HG03103 (cell line): ENCODE results near the gene DNER.

Experiments used
- ATAC-seq: cut with Tn5 transposase; IDR thresholded peaks from one replicate; pipeline ENCODE4 v1.9.1; 2021; ENCODE audit warnings: low read depth; ENCODE audit not compliant: unreplicated experiment

DNER gene

DNA sequence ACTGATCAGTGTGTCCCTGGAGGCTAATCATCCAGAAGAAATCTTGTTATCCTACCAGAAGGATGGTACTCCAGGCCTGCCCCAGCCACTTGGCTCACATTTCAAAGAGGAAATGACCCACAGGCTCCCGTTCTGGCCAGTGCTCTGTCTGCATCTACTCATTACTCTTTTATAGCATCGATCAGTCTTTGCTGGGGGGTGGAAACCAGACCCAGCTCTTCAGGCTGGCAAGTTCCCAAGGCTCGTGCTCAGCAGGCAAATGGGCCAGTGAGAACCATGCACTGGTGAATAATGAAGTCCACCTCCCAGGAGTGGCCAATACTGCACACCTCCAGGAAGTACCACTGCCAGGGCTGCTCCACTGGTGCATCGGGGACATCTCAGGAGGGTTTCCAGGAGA, 38.8 kb downstream of the DNER start:
- no peak for ATAC-seq

DNA sequence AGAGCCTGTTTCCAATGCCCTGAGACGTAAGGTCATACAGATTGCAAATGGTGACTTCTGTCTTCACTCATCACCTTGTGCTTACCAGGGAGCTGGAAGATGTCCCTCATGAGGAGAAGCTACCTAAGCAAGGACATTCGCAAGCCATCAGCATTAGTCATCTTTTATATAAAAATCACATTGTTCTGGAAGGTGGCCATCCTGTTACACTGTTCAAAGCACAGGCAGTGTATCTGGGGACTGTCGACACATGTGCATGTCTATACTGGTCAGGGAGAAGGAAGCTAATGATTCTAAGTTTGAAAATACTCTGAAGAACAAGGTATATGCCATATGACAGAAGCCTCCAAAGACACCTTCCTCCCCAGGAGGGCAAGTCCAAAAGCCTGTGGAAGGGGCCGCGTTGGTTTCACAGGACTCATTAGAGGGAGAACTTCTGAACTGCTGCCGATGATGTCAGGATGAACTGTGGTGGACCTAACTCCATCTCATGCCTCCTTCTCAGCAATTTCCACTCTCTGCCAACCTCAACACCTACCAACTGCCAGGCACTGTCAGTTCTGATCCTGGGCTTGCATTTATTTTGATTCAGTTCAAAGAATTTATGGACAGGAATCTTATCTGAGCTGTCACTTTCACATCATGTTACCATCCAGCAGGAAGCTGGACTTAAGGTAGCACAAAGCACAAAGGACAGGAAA, 39.4 kb downstream of the DNER start:
- ATAC-seq, result no peak

DNA sequence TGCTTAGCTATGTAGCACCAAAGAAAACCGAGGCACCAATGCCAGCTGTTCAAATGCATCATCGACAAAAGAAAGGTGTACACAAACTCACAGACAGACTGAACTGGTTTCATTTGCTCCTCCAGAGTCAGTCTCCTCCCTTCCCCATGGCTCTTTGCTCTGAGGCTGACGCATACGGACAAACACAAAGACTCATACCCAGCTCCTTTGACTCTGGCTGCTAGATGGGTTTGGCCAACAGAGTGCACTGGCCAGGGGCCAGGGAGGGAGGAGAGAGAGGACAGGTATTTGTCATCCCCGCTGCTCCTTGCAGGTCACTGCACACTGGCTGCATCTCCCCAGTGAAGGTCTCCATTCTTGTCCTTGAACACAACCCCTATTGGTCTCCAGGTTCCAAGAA, 40.7 kb downstream of the DNER start:
- ATAC-seq, result no peak

DNA sequence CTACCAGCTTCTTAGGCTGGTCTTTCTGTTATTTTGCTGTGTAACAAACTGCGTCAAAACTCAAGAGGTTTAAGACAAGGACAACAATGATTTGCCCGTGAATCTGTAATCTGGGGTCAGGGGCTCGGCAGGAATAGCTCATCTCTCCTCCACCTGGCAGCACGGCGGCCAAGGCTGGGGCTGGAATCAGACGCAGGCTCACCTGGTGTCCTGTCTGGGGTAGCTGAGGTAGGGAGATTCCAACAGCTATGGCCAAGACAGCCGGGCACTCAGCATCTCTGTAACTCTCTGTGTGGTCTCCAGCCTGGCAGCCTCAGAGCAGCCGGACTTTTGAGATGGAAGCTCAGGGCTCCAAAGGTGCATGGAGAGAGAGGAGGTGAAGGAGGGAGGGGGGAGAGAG, 42.3 kb downstream of the DNER start:
- ATAC-seq, result no peak

DNA sequence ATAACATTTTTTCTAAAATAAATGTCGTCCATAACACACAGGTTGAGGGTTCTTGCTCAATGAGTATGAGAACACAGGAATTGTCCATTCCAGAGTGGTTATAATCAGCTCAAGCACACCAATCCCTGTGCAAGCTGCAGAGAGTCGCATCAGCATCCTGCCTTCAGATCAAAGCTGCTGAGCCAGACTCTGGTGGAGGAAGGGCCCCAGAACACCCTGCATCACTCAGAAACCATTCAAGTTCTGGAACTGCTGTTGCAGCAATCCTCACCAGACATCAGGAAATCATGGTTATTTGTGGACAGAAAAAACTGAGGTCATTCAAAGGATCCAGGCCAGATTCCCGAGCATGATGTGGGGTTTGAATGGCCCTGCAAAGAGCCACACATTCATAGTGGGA, 44.5 kb downstream of the DNER start:
- no peak for ATAC-seq

DNA sequence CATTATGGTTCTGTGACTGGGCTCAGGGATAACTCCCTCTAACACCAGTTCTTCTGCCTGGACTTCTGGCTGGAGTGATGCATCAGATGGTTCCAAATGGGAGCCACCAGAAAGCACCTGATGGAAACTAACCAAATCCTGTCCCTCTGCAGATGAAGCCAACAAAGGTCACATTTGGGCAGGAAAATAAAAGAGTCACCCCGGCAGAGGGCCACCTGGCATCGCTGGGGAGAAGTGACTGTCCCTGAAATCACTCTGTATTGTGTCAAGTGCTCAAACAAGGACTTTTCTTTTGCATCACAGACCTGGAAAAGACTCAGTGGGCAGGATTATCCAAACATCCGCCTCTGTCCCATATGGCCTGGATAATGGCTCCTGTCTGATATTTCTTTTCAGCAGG, 47.5 kb downstream of the DNER start:
- ATAC-seq, result no peak

DNA sequence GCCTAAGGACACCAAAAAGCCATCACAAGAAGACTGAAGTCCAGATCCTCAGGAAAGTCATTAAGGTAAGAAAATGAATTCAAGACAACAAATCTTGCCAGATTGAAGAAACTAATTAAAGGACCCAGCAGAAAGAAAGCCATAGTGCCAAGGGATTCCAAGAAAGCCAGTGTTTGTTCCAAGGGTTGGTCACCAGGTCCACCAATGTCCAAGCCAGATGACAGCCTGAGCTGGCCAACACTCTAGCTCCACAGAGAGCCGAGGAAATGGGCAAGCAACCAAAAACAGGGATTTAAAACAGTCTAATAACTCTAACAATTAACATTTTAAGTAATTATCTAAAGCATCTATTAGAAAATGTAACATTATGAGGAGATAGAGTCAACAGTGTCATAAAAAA, 49.2 kb downstream of the DNER start:
- no peak for ATAC-seq

DNA sequence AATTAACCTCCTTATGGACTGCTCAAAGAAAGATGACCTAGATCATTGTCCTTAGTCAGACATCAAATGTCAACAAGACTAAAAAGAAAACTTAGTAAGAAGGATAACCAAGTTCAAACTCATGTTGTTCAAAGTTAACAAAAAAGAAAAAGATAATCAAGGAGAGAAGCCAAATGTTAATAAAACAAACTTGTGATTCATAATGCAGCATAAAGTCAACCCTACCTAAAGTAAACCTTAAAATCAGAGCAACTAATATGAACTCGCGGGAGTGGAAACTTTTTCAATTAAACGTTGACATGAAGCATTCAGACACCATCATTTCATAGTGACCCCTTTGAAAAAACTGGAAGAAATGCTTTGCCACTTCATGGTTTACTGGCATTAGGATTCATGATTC, 52.9 kb downstream of the DNER start:
- no peak for ATAC-seq

DNA sequence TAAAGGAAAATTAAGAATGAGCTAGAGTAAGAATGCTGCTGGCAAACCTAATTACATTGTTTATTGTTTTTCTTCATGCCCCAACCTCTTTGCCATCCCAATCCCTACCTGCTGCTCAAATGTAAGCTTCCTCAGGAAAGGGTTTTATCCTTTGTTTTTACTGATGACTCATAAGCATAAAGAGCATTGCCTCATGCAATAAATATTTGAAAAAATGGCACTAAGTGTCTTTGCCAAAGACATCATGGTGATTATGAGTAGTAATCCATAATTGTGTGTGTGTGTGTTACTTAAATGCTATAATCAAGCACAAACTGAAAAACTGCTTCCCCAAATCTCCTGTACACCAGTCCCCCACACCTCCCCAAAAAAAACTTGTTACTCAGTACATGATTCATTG, 53.4 kb downstream of the DNER start:
- ATAC-seq, result no peak

DNA sequence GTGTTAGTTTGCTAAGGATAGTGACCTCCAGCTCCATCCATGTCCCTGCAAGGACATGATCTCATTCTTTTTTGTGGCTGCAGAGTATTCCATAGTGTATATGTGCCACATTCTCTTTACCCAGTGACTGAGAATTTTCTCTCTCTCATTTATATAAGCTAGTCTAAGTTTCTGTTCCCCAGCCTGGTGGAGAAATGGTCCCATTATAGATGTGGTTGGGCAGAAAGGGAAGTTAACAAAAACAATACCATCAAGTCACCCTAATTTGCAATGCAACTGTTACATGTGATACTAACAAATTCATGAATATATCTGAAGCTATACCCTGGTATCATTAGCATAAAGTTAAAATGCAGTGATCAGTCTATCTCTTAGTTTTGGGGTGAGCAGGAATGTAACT, 54.0 kb downstream of the DNER start:
- peak; percentile 64 for ATAC-seq

DNA sequence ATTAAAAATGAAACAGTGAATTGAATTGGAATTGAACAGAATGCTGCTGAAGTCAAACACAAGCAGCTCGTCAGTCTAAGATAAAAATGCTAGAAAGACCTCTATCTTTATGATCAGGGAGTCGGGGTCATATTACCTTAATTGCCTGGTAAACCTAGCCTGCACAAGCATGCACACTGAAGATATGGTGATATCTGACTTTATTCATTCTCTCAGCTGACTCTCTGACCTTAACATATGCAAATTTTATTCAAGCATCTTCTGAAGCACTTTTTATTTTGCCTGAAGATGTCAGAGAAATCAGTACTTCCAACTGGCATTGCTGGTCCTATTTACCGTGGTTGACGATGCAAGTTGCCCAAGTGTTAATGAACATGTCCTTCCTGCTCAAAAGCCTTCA, 56.4 kb downstream of the DNER start:
- ATAC-seq, result no peak

DNA sequence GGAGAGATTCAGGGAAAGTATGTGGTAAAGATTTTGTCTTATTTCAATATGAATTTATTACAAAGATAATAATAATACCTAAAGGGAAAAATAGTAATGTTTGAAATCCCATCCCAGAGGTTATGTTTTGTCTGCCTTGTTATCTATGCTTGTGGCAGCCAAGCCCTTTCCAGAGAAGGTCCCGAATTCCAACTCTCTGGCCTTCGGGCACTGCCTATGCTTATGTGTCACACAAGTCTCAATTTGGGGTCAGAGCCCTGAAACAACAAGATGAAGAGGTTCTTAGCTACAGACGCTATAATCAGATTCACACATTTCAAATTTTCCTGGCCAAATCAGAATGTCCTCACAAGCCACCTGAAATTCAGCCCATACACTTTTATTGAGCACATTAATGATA, 59.9 kb downstream of the DNER start:
- no peak for ATAC-seq

DNA sequence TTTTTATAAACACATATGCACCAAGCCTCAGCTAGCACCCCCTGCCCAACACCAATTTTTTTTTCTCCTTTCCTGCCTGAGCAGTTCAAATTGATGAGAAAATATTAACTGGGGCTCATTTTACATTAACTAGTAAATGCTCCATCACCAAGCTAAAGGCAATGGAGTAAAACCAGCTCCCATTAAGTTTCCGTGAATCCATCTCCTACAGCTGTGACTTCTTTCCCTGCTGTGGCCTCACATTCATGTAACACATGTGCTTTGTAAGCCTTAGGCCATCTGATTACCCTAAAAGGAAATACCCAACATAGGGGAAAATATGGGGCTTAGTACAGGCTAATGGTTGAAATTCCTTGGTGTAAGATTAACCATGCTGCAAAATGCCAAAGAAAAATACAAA, 60.8 kb downstream of the DNER start:
- no peak for ATAC-seq

DNA sequence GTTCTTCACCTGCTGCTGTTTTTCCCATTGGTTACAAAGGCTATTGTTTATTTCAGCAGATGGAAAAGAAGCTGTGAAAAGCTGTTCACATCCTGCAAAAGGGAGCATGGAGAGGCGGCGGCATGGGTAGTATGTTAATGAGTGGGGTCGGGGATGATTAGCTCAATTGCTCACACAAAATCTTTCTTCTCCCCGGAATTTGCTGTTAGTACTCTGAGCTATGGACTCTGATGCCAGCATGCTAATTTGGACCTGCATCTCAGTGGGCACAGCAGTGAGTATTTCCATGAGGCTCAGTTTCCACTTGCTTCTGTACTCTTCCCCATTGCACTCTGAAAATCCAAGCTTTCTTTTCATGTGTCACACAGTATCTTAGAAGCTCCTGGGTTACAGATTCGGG, 61.6 kb downstream of the DNER start:
- no peak for ATAC-seq

DNA sequence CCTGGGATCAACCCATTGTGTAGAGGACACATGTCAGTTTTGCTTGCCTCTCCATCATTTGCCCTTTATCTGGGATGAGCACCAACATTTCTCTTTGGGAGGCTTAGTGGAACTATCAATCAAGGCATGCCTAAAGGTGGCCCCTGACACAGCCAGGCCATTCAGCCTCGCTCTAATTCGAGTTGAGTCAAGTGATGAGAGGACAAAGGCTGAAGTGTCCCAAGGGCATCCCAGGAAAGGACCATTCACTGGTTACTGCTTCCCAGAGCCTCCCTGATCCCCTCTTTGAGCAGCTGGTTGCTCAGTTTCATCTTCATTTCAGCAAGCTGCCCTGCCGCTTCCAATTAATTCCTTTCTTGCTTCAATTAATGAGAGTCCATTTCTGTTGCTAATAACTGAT, 63.5 kb downstream of the DNER start:
- no peak for ATAC-seq

DNA sequence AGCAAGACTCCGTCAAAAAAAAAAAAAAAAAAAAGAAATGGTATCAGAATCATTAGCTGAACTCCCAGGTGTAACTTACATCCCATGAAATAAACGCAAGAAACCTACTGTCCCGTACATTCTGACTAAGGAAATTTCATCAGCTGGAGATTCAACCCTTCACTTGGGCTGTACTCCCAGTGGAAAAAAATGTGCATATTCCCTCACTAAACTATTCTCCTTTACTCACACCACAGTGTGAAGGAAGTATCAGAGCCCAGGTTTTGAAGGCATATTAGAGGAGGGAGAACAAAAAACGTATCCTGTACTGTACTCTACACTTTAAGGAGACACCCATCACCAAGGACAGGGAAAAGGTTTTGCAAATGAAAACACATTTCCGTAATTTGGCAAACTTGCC, 64.3 kb downstream of the DNER start:
- ATAC-seq, result no peak

DNA sequence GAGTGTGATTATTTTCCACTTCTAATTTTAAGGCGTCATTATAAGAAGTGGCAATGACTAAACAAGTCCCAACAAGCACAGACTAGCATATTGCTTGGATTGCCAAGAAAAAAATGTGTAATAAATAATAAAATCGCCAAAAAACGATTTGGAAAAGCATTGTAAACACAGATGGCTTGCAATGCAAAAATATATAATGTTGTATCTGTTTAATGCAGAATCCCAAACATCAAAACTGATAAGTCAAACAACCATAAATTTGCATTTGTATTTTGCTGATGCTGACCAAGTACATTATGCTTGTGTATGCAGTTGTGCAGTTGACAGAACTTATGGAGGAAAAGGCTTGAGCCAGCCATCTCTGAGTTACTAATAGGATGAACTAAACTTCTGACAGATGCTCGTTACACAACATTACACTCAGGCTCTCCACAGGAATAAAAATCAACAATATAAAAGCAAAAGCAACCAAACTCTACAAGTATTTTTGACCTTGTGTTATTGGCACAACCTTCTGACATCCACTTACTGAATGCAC, 68.1 kb downstream of the DNER start:
- no peak for ATAC-seq

DNA sequence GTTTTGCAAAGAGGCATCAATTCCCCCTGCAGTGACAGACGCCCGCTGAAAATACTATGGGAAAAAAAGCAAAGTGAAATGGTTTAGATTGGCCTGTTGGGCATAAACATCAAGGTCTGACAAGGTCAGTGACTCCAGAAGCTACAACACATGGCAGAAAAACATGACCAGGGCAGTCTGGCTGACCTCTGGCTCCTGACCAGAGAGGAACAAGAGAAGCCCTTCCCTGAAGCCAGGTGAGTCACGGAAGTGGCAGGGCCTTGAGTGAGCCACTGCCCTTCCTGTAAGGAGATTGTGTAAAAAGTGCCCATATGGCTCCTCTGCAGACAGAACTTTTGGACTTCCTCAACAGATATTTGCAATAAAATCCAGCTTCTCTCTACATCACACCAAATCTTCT, 72.0 kb downstream of the DNER start:
- ATAC-seq, result no peak

DNA sequence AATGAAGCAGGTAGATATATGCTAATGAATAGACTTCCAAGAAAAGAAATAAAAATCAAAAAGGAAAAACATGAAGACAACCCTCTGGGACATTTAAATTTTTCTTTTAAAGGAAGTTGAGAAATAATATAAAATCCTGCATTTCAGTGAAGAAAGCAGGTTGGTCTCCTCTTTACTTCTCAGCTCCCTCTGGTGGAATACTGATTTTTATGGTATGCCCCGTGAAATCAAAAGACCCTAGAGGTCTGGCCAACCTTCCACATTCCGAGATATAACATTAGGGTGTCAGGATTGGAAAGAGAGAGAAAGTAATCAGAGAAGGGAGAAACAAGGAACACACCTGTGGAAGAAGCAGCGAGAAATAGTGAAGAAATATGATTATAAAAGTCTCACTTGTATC, 72.7 kb downstream of the DNER start:
- ATAC-seq, result no peak

DNA sequence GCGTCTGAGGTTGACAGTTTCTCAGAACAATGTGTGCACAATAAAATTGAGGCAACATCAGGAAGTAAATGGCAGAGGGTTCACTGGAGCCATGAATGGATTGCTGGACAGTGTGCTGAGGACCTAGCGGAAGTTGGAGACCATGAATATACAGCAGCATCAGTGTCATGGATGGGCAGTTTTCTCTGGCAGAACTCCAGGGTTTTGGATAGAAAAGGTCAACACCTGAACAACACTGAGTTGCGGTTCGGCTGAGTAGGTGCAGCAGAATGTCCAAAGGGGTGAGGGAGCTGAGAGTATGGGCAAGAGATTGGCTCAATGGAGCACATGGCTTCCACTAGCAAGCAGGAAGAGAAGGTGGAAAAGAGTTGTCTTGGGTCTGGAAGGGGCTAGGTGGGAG, 73.7 kb downstream of the DNER start:
- ATAC-seq, result no peak

DNA sequence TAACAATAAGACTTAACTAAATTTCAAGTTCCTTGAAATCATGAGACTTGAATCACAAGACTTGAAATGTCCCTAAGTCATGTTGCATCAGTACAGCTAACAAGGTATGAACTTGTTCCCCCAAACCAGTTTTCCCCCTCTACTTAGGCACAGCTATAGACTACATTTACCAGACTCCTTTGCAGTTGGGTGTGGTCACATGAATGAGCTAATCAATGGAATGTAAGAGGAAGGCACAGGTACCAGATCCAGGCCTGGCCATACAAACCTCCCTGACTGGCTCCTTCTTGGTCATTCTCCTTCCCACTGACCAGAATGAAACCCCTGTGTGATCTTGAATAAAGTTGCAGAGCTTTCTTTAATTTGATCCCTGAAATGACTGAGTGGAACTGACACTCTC, 77.8 kb downstream of the DNER start:
- no peak for ATAC-seq

DNA sequence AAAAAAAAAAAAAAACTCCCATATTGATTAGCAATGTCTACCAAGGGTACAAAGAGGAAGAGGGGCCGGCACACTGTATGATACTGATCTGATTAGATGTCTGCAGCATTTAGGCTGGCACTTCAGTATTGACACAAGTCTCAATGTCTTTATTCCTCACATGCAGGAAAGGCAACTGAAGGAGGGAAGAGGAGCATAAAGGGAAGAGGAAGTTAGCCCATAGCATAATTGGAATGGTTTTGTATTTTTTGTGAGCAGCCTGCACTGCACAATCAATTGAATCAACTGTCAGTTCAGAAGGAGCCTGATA, 79.0 kb downstream of the DNER start:
- no peak for ATAC-seq
